ENCODE results near the gene MARK3. TPM values are rescaled to one million over a fixed set of nuclear protein-coding genes. Genes with fewer than 3 reads are reported as not detected.

The MARK3 gene
- total RNA-seq, 1 donor from 2014 or later, result 99.4 TPM

DNA sequence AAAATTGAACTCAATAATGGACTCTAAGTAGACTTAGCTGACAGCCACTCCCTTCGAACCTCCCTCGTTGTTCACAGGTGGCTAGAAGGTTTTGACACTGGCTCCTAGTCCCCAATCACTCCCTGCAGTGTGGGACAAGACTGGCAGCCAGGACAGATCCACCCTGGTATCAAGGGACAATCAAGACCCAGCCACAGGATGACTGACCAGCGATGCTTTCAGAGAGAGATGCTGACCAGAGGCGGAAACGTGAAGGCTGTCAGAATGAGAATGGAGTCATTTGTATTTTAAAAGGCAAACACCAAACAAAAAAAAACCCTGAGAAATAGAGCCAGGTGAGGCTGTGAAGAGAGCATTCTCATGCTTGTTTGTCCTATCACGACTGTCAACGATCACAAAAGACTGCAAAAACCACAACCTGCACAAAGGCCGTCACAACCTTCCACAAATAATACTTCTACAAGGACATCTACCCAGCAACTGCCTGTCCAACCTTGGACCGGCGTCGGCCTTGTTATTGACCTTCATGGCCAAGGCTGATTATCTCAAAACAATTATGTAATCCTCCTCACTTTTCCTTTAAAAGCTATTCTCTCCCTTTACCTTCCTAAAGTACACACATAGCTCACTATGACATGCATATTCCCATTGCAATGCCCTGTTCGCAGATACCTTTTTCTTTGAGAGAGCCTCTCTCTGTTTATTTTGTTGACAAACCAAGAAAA is 38.0 kb upstream of the MARK3 start:
- Histone ChIP-seq H3K9me3 (no peaks in the 10 kb centered on the region), H3K27me3 (ENCODE audit: low read depth) (no peaks in the 10 kb centered on the region), H3K4me3 (no peak overlapping the region), H3K36me3 (peaks cover 31% of the 10 kb centered on the region), H3K4me1 (no peaks in the 10 kb centered on the region), H3K27ac (no peak overlapping the region)
- ATAC-seq, result peak in 1 of 2 donors; percentile 2
- intact Hi-C loops (cut with DNase I), result no loop called here
- DNase-seq, result no peak
- TF ChIP-seq, protein P1, sequence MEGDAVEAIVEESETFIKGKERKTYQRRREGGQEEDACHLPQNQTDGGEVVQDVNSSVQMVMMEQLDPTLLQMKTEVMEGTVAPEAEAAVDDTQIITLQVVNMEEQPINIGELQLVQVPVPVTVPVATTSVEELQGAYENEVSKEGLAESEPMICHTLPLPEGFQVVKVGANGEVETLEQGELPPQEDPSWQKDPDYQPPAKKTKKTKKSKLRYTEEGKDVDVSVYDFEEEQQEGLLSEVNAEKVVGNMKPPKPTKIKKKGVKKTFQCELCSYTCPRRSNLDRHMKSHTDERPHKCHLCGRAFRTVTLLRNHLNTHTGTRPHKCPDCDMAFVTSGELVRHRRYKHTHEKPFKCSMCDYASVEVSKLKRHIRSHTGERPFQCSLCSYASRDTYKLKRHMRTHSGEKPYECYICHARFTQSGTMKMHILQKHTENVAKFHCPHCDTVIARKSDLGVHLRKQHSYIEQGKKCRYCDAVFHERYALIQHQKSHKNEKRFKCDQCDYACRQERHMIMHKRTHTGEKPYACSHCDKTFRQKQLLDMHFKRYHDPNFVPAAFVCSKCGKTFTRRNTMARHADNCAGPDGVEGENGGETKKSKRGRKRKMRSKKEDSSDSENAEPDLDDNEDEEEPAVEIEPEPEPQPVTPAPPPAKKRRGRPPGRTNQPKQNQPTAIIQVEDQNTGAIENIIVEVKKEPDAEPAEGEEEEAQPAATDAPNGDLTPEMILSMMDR (IDR thresholded peaks at IDR 0.05), result no peak

DNA sequence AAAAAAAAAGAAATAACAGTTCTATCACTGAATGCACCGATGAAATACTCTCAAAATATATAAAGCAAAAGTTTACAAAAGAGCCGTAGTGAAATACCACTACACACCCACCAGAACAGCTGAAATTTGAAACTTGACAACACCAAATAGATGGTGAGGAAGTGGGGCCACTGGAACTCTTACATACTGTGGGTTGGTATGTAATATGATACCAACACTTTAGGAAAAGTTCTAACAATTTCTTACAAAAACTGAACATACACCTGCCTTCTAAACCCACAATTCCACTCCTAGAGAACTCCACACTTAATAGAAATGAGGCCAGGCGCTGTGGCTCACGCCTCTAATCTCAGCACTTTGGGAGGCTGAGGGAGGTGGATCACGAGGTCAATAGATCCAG is 37.1 kb upstream of the MARK3 start:
- H3K27me3 ChIP-seq (ENCODE audit: low read depth), result no peaks in the 10 kb centered on the region
- no peaks in the 10 kb centered on the region for H3K4me1 ChIP-seq
- intact Hi-C loops (cut with DNase I), result no loop called here
- peaks cover 22% of the 10 kb centered on the region for H3K36me3 ChIP-seq
- TF ChIP-seq, protein P1 (IDR thresholded peaks at IDR 0.05), result no peak
- ATAC-seq (no peak), DNase-seq (no peak)
- no peak overlapping the region for H3K27ac ChIP-seq
- H3K9me3 ChIP-seq, result no peaks in the 10 kb centered on the region
- no peak overlapping the region for H3K4me3 ChIP-seq

DNA sequence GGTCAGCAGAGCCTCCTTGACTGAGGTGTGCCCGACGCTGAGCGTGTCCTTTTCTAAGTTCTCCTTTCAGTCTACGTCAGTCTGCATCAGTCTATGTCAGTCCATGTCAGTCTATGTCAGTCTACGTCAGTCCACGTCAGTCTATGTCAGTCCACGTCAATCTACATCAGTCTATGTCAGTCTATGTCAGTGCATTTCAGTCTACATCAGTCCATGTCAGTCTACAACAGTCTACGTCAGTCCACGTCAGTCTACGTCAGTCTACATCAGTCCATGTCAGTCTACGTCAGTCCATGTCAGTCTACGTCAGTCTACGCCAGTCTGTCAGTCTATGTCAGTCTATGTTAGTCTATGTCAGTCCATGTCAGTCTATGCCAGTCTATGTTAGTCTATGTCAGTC is 35.2 kb upstream of the MARK3 start:
- TF ChIP-seq, protein P1 (IDR thresholded peaks at IDR 0.05), result no peak
- no peaks in the 10 kb centered on the region for H3K9me3 ChIP-seq
- H3K27ac ChIP-seq, result no peak overlapping the region
- DNase-seq (no peak), ATAC-seq (no peak)
- H3K4me3 ChIP-seq, result no peak overlapping the region
- no peaks in the 10 kb centered on the region for H3K4me1 ChIP-seq
- H3K27me3 ChIP-seq (ENCODE audit: low read depth), result no peaks in the 10 kb centered on the region
- H3K36me3 ChIP-seq, result peaks cover 4% of the 10 kb centered on the region
- intact Hi-C loops (cut with DNase I), result no loop called here

DNA sequence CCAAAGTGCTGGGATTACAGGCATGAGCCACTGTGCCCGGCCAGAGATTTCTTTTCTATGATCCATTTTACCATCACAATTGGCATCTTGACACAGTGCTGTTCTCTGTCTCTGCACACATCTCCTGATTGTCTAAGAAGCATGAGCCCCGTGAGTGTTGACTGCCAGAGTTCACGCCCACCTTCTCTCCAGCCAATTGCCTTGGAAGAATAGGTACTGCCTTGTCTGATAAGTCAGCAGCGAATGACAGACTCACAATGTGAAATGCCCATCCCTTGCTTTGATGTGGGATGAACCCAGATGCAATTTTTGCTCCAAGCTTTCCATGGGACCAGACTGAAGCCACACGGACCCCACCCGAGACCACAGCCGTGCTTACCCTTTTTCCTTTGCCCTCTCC is 31.9 kb upstream of the MARK3 start:
- TF ChIP-seq, protein P1 (IDR thresholded peaks at IDR 0.05), result no peak
- Histone ChIP-seq H3K4me1 (no peaks in the 10 kb centered on the region), H3K9me3 (no peaks in the 10 kb centered on the region), H3K27me3 (ENCODE audit: low read depth) (no peaks in the 10 kb centered on the region), H3K36me3 (no peaks in the 10 kb centered on the region), H3K4me3 (no peak overlapping the region), H3K27ac (no peak overlapping the region)
- DNase-seq (no peak), ATAC-seq (no peak)
- intact Hi-C loops (cut with DNase I), result no loop called here

DNA sequence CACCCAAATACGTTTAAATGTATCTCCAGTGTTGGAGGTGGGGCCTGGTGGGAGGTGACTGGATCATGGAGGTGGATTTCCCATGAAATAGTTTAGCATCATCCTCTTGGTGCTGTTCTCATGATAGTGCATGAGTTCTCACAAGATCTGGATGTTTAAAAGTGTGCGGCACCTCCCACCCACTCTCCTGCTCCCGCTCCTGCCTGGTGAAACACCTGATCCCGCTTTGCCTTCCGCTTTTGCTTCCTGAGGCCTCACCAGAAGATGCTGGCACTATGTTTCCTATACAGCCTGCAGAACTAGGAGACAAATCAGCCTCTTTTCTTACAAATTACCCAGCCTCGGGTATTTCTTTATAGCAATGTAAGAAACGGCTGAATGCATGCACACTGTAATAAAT is 31.1 kb upstream of the MARK3 start:
- H3K27ac ChIP-seq, result no peak overlapping the region
- DNase-seq (no peak), ATAC-seq (no peak)
- TF ChIP-seq, protein P1 (IDR thresholded peaks at IDR 0.05), result no peak
- no peaks in the 10 kb centered on the region for H3K9me3 ChIP-seq
- H3K27me3 ChIP-seq (ENCODE audit: low read depth), result no peaks in the 10 kb centered on the region
- no peaks in the 10 kb centered on the region for H3K4me1 ChIP-seq
- intact Hi-C loops (cut with DNase I), result no loop called here
- H3K36me3 ChIP-seq, result no peaks in the 10 kb centered on the region
- no peak overlapping the region for H3K4me3 ChIP-seq
